ENCODE measurements around the gene CREBBP.

The CREBBP gene

GRCh38 chr16:3832668-3833067, 47.8 kb downstream of the CREBBP start:
- Histone ChIP-seq H3K4me2 (ENCODE audit: low read length) (no peak overlapping the region), H2AFZ (ENCODE audit: low read length) (no peak overlapping the region), H3K9me2 (ENCODE audit: low read depth, low read length) (no peaks in the 10 kb centered on the region), H3K79me2 (ENCODE audit: insufficient read depth, low read length) (peaks cover 44% of the 10 kb centered on the region), H4K20me1 (ENCODE audit: insufficient read depth, low read length) (no peaks in the 10 kb centered on the region; the same call in 1 of the 2 replicates), H3K9me3 (ENCODE audit: low read length) (peaks cover 8% of the 10 kb centered on the region; the same call in 1 of the 2 replicates), H3K4me1 (ENCODE audit: insufficient read depth, low read length, severe bottlenecking) (no peaks in the 10 kb centered on the region), H3K27me3 (ENCODE audit: insufficient read depth, low read length) (no peaks in the 10 kb centered on the region), H3K36me3 (ENCODE audit: insufficient read depth, low read length) (peaks cover 43% of the 10 kb centered on the region), H3K4me3 (ENCODE audit: low read depth, low read length, poor library complexity, severe bottlenecking) (no peak overlapping the region), H3K27ac (ENCODE audit: low read depth, low read length, poor library complexity, severe bottlenecking) (no peak overlapping the region), H3K9ac (ENCODE audit: low read length) (no peak overlapping the region), H3F3A (ENCODE audit: insufficient read depth, low read length) (no peaks in the 10 kb centered on the region)
- no peak for TF ChIP-seq EZH2 (IDR thresholded peaks at IDR 0.05; ENCODE audit: borderline replicate concordance, low read length)
- TF ChIP-seq, protein P1, sequence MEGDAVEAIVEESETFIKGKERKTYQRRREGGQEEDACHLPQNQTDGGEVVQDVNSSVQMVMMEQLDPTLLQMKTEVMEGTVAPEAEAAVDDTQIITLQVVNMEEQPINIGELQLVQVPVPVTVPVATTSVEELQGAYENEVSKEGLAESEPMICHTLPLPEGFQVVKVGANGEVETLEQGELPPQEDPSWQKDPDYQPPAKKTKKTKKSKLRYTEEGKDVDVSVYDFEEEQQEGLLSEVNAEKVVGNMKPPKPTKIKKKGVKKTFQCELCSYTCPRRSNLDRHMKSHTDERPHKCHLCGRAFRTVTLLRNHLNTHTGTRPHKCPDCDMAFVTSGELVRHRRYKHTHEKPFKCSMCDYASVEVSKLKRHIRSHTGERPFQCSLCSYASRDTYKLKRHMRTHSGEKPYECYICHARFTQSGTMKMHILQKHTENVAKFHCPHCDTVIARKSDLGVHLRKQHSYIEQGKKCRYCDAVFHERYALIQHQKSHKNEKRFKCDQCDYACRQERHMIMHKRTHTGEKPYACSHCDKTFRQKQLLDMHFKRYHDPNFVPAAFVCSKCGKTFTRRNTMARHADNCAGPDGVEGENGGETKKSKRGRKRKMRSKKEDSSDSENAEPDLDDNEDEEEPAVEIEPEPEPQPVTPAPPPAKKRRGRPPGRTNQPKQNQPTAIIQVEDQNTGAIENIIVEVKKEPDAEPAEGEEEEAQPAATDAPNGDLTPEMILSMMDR (IDR thresholded peaks at IDR 0.05; ENCODE audit: low read length): no peak

DNA sequence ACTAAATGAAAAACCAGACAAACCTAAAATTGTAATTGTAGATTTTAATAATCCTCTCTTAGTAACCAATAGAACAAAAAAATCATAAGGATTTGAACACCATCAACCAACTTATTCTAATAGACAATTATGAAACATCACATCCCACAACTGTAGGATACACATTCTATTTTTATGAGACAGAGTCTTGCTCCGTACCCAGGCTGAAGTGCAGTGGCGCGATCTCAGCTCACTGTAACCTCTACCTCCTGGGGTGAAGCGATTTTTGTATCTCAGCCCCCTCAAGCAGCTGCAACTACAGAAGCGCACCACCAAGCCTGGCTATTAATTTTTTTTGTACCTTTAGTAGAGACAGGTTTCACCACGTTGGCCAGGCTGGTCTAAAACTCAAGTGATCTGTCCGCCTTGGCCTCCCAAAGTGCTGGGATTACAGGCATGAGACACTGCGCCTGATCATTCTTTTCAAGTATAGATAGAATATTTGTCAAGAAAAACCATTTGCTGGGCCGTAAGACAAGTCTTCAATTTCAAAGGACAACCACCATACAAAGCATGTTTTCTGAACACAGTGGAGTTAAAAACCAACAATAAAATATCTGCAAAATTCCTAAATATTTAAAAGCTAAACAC, 49.8 kb downstream of the CREBBP start:
- no peak overlapping the region for H3K4me2 ChIP-seq (ENCODE audit: low read length)
- H3K79me2 ChIP-seq (ENCODE audit: insufficient read depth, low read length): peaks cover 43% of the 10 kb centered on the region
- no peaks in the 10 kb centered on the region for H3K4me1 ChIP-seq (ENCODE audit: insufficient read depth, low read length, severe bottlenecking)
- no peak overlapping the region for H2AFZ ChIP-seq (ENCODE audit: low read length)
- no peaks in the 10 kb centered on the region for H3K9me2 ChIP-seq (ENCODE audit: low read depth, low read length)
- H3K4me3 ChIP-seq (ENCODE audit: low read depth, low read length, poor library complexity, severe bottlenecking): no peak overlapping the region
- no peak for TF ChIP-seq EZH2 (IDR thresholded peaks at IDR 0.05; ENCODE audit: borderline replicate concordance, low read length)
- TF ChIP-seq, protein P1 (IDR thresholded peaks at IDR 0.05; ENCODE audit: low read length): no peak
- peaks cover 8% of the 10 kb centered on the region; the same call in 1 of the 2 replicates for H3K9me3 ChIP-seq (ENCODE audit: low read length)
- no peaks in the 10 kb centered on the region for H3F3A ChIP-seq (ENCODE audit: insufficient read depth, low read length)
- peaks cover 2% of the 10 kb centered on the region; the same call in 1 of the 2 replicates for H4K20me1 ChIP-seq (ENCODE audit: insufficient read depth, low read length)
- H3K27me3 ChIP-seq (ENCODE audit: insufficient read depth, low read length): no peaks in the 10 kb centered on the region
- H3K9ac ChIP-seq (ENCODE audit: low read length): no peak overlapping the region
- no peak overlapping the region for H3K27ac ChIP-seq (ENCODE audit: low read depth, low read length, poor library complexity, severe bottlenecking)
- peaks cover 34% of the 10 kb centered on the region for H3K36me3 ChIP-seq (ENCODE audit: insufficient read depth, low read length)

GRCh38 chr16:3829631-3830536, 50.6 kb downstream of the CREBBP start:
- Histone ChIP-seq H3K4me3 (ENCODE audit: low read depth, low read length, poor library complexity, severe bottlenecking) (no peak overlapping the region), H3K9me3 (ENCODE audit: low read length) (peaks cover 8% of the 10 kb centered on the region; the same call in 1 of the 2 replicates), H3K27ac (ENCODE audit: low read depth, low read length, poor library complexity, severe bottlenecking) (no peak overlapping the region), H4K20me1 (ENCODE audit: insufficient read depth, low read length) (peaks cover 2% of the 10 kb centered on the region; the same call in 1 of the 2 replicates), H3K79me2 (ENCODE audit: insufficient read depth, low read length) (peaks cover 43% of the 10 kb centered on the region), H3K36me3 (ENCODE audit: insufficient read depth, low read length) (peaks cover 33% of the 10 kb centered on the region), H3K27me3 (ENCODE audit: insufficient read depth, low read length) (no peaks in the 10 kb centered on the region), H3K9ac (ENCODE audit: low read length) (no peak overlapping the region), H2AFZ (ENCODE audit: low read length) (no peak overlapping the region), H3K9me2 (ENCODE audit: low read depth, low read length) (no peaks in the 10 kb centered on the region), H3K4me2 (ENCODE audit: low read length) (no peak overlapping the region), H3K4me1 (ENCODE audit: insufficient read depth, low read length, severe bottlenecking) (no peaks in the 10 kb centered on the region), H3F3A (ENCODE audit: insufficient read depth, low read length) (no peaks in the 10 kb centered on the region)
- TF ChIP-seq, protein P1 (IDR thresholded peaks at IDR 0.05; ENCODE audit: low read length): no peak
- TF ChIP-seq EZH2 (IDR thresholded peaks at IDR 0.05; ENCODE audit: borderline replicate concordance, low read length): no peak
